Measurements from ENCODE around the gene NMT1. TPM values are rescaled to one million over a fixed set of nuclear protein-coding genes. Genes with fewer than 3 reads are reported as not detected.

Gene NMT1
- 100 to 1,000 TPM; 147 to 161 TPM for total RNA-seq

DNA sequence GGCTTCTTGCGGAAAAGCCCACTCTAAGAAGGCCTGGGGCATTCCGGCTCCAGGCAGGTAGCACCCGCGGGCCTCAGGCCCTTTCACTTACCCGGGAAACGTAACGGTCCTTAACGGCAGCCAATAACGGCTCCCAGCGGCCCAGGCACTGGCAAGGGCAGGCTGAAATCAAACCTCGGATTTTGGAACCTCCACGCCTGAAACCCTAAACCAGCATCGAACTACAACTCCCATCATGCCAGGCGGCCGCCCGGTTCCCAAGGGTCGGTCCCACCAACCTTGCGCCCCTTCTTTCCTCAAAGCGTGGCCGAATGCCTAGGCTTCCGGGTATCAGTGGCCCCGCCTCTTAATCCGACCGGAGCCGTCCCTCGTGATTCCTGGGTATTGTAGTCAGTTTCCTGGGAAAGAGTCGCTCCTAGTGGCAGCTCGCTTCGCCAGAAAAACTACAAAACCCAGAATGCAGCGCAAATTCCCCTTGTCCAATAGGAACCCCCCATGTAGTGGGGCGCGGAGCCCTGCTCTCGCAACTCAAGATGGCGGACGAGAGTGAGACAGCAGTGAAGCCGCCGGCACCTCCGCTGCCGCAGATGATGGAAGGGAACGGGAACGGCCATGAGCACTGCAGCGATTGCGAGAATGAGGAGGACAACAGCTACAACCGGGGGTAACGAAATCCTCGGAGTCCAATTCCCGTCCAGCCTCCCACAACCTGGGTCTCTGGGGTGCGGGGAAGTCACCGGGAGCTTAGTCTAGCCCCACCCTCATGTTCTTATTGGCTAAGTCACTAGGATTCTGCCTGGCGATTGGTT, at the start of gene NMT1:
Gene NMT1 (plus strand): TSS at position 521 of the 809 bp plus-strand sequence. CDS start 13 bp downstream, at position 534.
- H3K4me1 Mint-ChIP-seq (ENCODE audit: low read depth in 2 of 2) = peaks cover 19 to 35% of the 10 kb centered on the region in 2 donors
- H3K9me3 Mint-ChIP-seq = no peaks in the 10 kb centered on the region
- peak within 1 kb of the TSS; percentile 90 for H3K4me3 Mint-ChIP-seq
- H3K36me3 Mint-ChIP-seq = peaks cover 4% of the 10 kb centered on the region
- ATAC-seq = peak; percentile 94 to 96
- H3K27me3 Mint-ChIP-seq = no peaks in the 10 kb centered on the region
- peak; percentile 97 for DNase-seq (ENCODE audit: low spot score)
- peak within 1 kb of the TSS; percentile 86 to 94 for H3K27ac Mint-ChIP-seq

DNA sequence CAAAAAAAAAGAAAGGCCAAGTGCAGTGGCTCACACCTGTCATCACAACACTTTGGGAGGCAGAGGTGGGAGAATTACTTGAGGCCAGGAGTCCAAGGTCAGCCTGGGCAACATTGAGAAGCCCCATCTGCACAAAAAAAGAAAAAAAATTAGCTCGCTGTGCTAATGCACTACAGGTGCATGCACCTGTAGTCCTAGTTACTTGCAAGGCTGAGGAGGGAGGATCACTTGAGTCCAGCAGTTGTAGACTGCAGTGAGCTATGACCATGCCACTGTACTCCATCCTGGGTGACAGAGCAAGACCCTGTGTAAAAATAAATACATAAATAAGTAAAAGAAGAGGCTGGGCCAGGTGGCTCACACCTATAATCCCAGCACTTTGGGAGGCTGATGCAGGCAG, 49.4 kb upstream of the NMT1 start:
- Mint-ChIP-seq H3K4me3 (no peak overlapping the region), H3K36me3 (no peaks in the 10 kb centered on the region), H3K27me3 (peaks cover 9 to 19% of the 10 kb centered on the region in 2 donors), H3K4me1 (ENCODE audit: low read depth in 2 of 2) (peaks cover 0 to 5% of the 10 kb centered on the region in 2 donors), H3K9me3 (no peaks in the 10 kb centered on the region), H3K27ac (no peak overlapping the region)
- ATAC-seq (no peak), DNase-seq (ENCODE audit: low spot score) (no peak)

DNA sequence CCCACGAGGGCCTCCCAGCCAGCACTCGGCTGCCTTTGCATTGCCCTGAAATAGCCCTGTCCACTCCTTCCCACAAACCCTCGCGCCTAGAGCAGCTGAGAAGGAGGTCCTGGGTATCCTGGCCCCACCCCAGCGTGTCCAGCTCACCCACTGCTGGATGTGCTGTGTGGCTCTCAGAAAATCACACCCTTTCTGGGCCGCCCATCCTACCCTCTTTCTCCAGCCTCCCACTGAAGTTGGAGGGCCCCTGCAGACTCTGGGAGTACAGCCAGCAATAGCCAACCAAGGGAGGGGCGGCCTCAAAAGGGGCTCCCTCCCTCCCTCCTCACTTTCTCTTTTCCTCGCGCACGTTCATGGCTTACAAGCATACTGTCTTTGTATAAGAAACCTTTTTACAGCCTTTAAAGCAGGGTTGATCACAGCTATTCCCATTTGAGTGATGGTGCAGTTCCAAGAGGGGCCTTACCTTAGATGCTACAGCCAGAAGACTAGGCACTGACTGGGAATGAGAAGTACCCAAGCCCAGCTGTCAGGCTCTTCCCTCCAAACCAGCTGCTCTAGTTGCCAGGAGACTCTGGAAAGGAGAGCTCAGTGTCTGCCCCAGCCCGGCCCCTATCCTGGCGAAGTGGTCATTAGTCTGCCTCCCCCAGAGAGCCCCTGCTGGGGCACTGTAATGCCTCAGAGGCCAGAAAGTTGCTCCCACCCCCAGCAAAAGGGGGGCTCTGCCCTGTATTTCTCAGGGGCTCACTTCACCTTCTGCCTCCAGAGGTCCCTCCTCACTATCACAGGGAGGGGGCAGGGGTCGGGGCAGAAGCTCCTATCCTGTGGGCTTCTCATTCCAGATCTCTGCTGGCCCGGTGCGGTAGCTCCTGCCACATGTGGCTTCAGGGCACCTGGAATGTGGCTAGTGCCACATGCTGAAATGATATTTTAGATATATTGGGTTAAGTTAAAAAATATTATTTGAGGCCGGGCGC, 47.8 kb upstream of the NMT1 start:
- Mint-ChIP-seq H3K27ac (no peak overlapping the region), H3K27me3 (peaks cover under 1 to 8% of the 10 kb centered on the region in 2 donors), H3K36me3 (no peaks in the 10 kb centered on the region), H3K4me3 (no peak overlapping the region), H3K4me1 (ENCODE audit: low read depth in 2 of 2) (peaks cover 0 to under 1% of the 10 kb centered on the region in 2 donors), H3K9me3 (no peaks in the 10 kb centered on the region)
- DNase-seq (ENCODE audit: low spot score) = no peak
- peak in 1 of 2 donors; percentile 24 for ATAC-seq

DNA sequence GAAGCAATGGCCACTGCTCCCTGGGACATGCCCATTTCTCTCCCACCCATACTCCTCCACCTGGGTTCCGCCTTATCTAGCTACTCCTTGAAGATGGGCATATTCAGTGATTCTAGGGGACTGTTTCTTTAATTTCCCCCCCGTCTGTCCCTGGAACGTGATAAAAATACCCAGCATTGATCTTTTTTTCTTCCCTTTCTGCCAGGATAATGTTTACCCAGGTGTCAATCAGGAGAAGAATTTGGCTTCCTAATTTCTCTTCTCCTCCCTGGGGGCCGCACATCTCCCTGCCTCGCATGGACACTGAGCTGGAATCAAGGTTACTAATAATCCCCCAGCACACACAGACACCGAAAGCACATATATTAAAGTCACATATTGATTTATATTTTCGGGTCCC, 44.9 kb upstream of the NMT1 start:
- Mint-ChIP-seq H3K36me3 (no peaks in the 10 kb centered on the region), H3K4me3 (no peak overlapping the region), H3K27ac (no peak overlapping the region), H3K27me3 (peaks cover 15 to 21% of the 10 kb centered on the region in 2 donors), H3K4me1 (ENCODE audit: low read depth in 2 of 2) (peaks cover 13 to 16% of the 10 kb centered on the region in 2 donors), H3K9me3 (no peaks in the 10 kb centered on the region)
- DNase-seq (ENCODE audit: low spot score) (no peak), ATAC-seq (no peak)

DNA sequence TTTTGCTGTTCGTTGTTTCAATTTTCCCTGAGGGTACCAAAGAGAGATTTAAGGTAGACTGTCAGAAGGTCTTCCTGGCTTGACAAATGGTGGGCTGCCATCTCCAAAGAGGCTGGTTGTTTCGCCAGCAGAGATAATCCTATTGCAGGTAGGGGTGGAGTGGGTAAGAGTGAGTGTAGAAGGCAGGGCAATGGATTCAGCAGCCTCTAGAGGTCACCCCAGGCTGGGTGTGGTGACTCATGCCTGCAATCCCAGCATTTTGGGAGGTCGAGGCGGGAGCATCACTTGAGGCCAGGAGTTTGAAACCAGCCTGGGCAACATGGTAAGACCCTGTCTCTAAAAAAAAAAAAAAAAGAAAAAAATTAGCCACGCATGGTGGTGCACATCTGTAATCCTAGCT, 44.3 kb upstream of the NMT1 start:
- Mint-ChIP-seq H3K4me3 (no peak overlapping the region), H3K9me3 (no peaks in the 10 kb centered on the region), H3K4me1 (ENCODE audit: low read depth in 2 of 2) (peaks cover 16 to 19% of the 10 kb centered on the region in 2 donors), H3K27ac (no peak overlapping the region), H3K27me3 (peaks cover 18 to 23% of the 10 kb centered on the region in 2 donors), H3K36me3 (no peaks in the 10 kb centered on the region)
- DNase-seq (ENCODE audit: low spot score) (no peak), ATAC-seq (no peak)

DNA sequence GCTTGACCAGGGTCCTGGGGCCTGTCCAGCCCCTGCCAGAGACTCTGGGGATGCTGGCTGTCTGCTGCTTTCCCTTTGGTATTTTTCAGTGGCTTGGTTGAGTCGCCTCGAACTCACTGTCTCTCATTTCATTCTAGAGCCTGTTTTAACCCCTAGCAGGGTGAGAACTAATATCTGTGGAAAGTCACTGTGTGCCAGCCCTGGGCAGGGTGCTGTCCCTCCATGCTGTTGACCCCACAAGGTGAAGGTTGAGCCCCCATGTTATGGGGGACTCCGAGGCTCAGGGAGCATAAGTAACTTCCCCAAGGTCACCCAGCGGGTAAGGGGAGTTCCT, 42.6 kb upstream of the NMT1 start:
- Mint-ChIP-seq H3K4me3 (peak overlapping the region; percentile 83), H3K4me1 (ENCODE audit: low read depth in 2 of 2) (peaks cover 16 to 19% of the 10 kb centered on the region in 2 donors), H3K27ac (peak overlapping the region; percentile 18 to 74), H3K36me3 (no peaks in the 10 kb centered on the region), H3K27me3 (peaks cover 18 to 23% of the 10 kb centered on the region in 2 donors), H3K9me3 (no peaks in the 10 kb centered on the region)
- no peak for ATAC-seq
- no peak for DNase-seq (ENCODE audit: low spot score)

DNA sequence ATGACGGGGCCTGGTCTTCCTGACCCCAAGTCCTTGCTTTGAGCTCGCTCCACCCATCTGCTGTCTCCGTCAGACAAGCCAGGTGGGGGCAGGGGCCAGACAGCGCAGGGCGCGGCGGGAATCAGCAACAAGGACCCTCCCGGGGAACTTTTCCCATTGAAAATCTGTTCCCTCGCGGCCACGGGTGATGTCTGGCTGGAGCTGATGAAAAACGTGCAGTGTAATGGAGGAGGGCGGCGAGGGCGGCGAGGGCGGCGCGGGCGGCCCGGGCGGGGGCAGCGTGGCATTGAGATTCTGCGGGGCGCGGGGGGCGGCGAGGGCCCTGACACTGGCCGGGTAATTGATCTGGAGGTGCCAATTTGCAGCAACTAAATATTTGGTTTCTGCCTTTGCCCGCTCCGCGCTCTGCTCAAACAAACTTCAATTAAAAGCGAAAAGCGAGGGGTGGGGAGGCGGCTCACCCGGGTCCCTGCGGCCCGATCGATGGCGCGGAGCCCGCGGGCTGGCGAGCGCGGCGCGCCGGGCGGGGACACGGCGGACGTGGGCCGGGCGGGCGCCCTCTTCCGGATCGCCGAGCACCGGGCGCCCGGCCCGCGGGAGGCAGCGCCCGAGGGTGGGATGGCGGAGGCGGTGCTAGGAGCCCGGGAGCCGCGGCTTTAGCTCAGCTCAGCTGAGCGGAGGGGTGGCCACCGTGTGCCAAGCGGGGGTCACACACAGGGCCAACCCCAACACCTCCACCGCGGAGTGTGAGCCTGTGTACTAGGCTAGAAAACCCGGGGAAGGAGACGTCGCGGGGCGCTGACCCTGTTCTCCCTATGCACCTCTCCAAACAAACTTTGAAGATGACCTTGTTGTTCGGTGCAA, 42.0 kb upstream of the NMT1 start:
- Mint-ChIP-seq H3K4me1 (ENCODE audit: low read depth in 2 of 2) (peaks cover 16 to 19% of the 10 kb centered on the region in 2 donors), H3K9me3 (no peaks in the 10 kb centered on the region), H3K27me3 (peaks cover 18 to 23% of the 10 kb centered on the region in 2 donors), H3K27ac (peak overlapping the region; percentile 18 to 74), H3K4me3 (peak overlapping the region; percentile 83), H3K36me3 (no peaks in the 10 kb centered on the region)
- DNase-seq (ENCODE audit: low spot score) = peak; percentile 66
- peak; percentile 82 to 86 for ATAC-seq

DNA sequence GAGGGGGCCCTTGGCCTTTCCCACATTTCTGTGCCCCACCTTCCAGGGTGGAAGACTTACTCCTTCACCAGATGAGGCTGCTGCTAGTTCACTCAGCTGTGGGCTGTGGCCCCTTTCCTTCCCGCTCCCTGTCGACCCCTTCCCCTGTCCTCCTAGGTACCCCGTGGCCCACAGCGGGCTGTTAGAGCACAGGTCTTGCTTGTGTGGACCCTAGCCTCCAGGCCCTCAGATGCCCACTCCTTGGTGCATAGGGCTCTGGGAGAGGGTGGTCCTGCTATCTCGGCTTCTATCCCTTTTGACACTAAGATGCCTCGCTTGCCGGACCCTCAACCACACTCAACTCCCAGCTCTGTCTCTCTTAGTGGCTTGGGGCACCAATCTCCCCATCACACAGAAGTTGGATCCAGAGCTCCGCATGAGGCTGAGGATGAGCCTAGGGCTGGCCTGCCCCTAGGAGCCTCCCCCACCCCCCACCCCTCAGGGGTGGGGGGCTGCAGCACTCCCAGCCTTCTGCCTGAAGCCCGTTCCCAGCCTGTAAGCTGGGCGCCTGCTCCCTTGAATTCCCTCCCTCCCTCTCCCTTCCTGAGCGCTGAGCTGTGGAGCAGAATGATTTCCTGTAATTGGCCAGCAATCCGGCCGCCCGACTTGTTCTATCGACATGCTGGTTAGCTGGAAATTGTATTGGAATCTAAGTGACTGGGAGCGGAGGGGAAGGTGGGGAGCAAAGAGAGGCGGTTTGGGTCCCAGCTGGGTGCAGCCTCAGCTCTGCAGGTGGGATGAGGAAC, 40.6 kb upstream of the NMT1 start:
- Mint-ChIP-seq H3K27me3 (peaks cover 18 to 23% of the 10 kb centered on the region in 2 donors), H3K9me3 (no peaks in the 10 kb centered on the region), H3K36me3 (no peaks in the 10 kb centered on the region), H3K4me3 (peak overlapping the region; percentile 73), H3K27ac (no peak overlapping the region), H3K4me1 (ENCODE audit: low read depth in 2 of 2) (peaks cover 16 to 19% of the 10 kb centered on the region in 2 donors)
- DNase-seq (ENCODE audit: low spot score) (no peak), ATAC-seq (no peak)

DNA sequence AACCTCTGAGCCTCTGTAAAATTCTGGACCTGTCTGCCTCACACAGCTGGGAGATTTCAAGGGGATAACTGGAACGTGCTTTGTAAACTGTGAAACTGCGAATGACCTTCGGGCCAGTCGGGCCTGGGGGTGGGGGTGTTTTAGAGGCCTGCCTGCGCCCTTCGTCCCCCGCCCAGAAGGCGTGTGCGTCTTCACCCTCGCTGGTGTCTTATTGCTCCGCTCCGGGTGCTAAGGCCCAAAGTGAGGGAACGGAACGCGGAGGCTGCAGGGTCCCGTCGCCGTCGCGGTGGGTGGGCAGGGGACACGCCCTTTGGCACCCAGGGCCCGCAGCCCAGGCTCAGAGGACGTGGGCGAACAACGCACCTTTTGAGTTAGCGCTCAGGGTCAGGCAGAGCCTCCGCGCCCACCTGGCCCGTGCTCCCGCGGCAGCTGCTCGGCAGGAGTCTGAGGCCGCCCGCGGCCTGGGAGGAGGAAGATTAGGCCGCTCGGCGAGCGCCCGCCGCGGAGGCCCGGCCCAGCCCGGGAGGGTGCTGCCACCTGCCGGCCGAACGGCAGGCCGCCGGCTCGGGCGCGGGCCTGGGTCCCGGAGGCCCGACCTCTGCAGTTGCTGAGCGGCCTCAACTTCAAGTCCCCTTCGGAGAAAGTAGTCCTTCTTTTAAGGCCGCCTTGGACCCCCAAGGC, 39.4 kb upstream of the NMT1 start:
- H3K9me3 Mint-ChIP-seq = no peaks in the 10 kb centered on the region
- H3K27me3 Mint-ChIP-seq = peaks cover 18% of the 10 kb centered on the region in 2 donors
- peaks cover 16 to 19% of the 10 kb centered on the region in 2 donors for H3K4me1 Mint-ChIP-seq (ENCODE audit: low read depth in 2 of 2)
- no peak overlapping the region for H3K27ac Mint-ChIP-seq
- ATAC-seq = peak; percentile 78 to 85
- DNase-seq (ENCODE audit: low spot score) = peak; percentile 74
- H3K36me3 Mint-ChIP-seq = no peaks in the 10 kb centered on the region
- H3K4me3 Mint-ChIP-seq = peak overlapping the region; percentile 73

DNA sequence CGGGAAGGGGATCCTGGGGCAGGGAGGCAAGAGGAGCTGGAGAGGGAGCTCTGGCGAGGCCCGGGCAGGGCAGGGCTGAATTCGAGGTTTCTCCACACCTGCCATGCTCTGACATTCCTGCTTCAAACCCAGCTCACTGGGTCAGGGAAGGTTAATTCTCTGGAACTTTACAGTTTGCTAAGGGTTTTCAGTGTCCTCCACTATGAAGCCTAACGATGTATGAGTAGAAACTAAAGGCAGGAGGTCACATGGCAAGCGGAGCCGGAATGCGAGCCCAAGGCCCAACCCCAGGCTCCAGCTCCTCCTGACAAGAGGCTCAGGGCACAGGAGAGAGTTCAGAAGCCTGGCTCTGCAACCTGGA, 38.8 kb upstream of the NMT1 start:
- H3K27ac Mint-ChIP-seq = no peak overlapping the region
- peaks cover 16 to 19% of the 10 kb centered on the region in 2 donors for H3K4me1 Mint-ChIP-seq (ENCODE audit: low read depth in 2 of 2)
- H3K36me3 Mint-ChIP-seq = no peaks in the 10 kb centered on the region
- no peak overlapping the region for H3K4me3 Mint-ChIP-seq
- ATAC-seq (no peak), DNase-seq (ENCODE audit: low spot score) (no peak)
- H3K27me3 Mint-ChIP-seq = peaks cover 16 to 18% of the 10 kb centered on the region in 2 donors
- H3K9me3 Mint-ChIP-seq = no peaks in the 10 kb centered on the region

DNA sequence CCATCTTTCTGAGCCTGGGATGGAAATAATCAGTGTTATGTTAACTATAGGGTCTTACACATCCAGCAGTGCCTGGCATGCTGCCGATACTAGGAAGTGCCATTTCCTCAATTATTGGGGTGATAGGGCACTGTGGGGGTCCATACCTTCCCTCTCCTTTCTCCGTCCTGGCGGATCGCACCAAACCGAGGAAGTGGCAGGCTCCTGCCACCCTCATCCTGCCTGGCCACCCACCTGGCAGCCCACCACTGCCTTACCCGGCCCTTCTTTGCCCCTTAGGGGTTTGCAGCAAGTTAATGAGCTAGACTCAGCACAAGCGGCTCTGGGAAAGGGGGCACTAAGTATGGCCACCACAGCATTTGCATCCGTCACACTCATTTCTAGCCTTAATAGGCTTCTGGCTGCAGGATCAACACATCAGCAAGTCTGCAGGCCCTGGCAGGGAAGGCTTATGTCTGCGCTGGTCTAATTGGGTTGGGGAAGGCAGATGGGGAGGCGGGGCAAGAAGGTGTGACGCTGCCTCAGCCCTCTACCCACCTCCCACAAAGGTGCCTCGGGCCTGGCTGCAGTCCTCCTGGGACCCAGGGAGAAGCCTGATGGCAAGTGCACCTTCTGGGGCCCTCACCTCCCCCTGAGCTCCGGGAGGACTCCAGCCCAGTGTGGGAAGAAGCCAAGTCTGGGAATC, 38.3 kb upstream of the NMT1 start:
- H3K4me3 Mint-ChIP-seq = no peak overlapping the region
- peaks cover 16 to 18% of the 10 kb centered on the region in 2 donors for H3K27me3 Mint-ChIP-seq
- H3K36me3 Mint-ChIP-seq = no peaks in the 10 kb centered on the region
- peaks cover 16 to 19% of the 10 kb centered on the region in 2 donors for H3K4me1 Mint-ChIP-seq (ENCODE audit: low read depth in 2 of 2)
- DNase-seq (ENCODE audit: low spot score) (no peak), ATAC-seq (no peak)
- H3K9me3 Mint-ChIP-seq = no peaks in the 10 kb centered on the region
- H3K27ac Mint-ChIP-seq = no peak overlapping the region

DNA sequence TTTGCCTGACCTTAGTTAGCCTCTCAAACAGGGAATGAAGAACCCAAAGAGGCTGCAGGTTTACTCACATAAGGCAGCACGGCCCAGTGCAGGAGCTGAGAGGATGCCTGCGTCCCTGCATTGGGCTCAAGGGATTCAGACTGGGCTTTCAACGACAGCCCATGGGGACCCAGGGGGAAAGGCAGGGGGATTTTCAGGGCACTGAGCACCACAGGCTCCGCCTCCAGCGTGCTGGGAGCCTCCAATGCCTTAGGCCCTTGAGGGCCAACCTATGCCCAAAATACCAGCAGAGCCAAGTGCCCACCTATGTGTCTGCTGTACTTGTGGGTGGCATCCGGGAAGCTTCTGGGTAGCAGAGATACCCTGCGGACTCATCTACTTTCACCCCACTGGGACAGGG, 32.0 kb upstream of the NMT1 start:
- peak; percentile 8 for DNase-seq (ENCODE audit: low spot score)
- H3K27me3 Mint-ChIP-seq = no peaks in the 10 kb centered on the region
- H3K27ac Mint-ChIP-seq = no peak overlapping the region
- no peak overlapping the region for H3K4me3 Mint-ChIP-seq
- H3K9me3 Mint-ChIP-seq = no peaks in the 10 kb centered on the region
- no peaks in the 10 kb centered on the region for H3K36me3 Mint-ChIP-seq
- no peak for ATAC-seq
- peaks cover 0 to 2% of the 10 kb centered on the region in 2 donors for H3K4me1 Mint-ChIP-seq (ENCODE audit: low read depth in 2 of 2)
